PC-9 (cell line): ENCODE results near the gene CAMTA1.

ENCODE experiments used
- EZH2 ChIP-seq: fragments of 200-600 bp; sonication (generic); IDR thresholded peaks from 2 replicates; pipeline ENCODE4 v1.8.0; 2017; ENCODE audit warnings: antibody characterized with exemption, low read depth
- TF ChIP-seq, protein P1 (sequence below): fragments of 200-600 bp; sonication (generic); conservative IDR thresholded peaks from 2 replicates; pipeline ENCODE4 v1.6.1; 2017; ENCODE audit warnings: mixed run types, antibody characterized with exemption, mild to moderate bottlenecking, moderate library complexity

DNA sequence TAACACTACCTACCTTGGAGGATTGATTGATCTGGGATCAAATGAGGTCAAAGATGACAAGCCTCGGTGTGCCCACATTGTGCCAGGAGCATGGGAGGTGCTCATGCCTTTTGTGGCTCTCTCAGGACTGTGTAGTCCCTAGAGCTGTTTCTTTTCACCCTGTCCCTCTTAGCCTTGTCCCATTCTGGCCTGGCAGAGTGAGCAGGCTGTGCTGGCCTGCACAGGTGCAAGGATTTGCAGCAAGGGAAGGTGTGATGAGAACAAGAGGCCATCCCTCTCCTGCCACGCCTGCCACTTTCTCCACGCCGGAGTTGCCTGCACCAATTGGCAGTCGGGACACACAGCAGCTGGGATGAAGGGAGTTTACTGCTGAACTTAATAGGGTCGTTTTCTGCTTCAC lies 575.3 kb downstream of the CAMTA1 start:
- TF ChIP-seq, protein P1, sequence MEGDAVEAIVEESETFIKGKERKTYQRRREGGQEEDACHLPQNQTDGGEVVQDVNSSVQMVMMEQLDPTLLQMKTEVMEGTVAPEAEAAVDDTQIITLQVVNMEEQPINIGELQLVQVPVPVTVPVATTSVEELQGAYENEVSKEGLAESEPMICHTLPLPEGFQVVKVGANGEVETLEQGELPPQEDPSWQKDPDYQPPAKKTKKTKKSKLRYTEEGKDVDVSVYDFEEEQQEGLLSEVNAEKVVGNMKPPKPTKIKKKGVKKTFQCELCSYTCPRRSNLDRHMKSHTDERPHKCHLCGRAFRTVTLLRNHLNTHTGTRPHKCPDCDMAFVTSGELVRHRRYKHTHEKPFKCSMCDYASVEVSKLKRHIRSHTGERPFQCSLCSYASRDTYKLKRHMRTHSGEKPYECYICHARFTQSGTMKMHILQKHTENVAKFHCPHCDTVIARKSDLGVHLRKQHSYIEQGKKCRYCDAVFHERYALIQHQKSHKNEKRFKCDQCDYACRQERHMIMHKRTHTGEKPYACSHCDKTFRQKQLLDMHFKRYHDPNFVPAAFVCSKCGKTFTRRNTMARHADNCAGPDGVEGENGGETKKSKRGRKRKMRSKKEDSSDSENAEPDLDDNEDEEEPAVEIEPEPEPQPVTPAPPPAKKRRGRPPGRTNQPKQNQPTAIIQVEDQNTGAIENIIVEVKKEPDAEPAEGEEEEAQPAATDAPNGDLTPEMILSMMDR: no peak
- TF ChIP-seq EZH2: no peak
